Fibroblast of skin of left quadriceps (primary cell): ENCODE data around the gene APBB2.
A peak's percentile ranks its signal among the peaks of the same experiment; 100 is the strongest.

Source experiments
- DNase-seq, 2 experiments: peaks; one replicate each; pipeline ENCODE4 v3.0.0-alpha.2; 2013; ENCODE audit warnings: low read depth in 2 of 2

APBB2 gene

GRCh38 chr4:41215969-41216293 is 1.6 kb upstream of the APBB2 start:
- no peak for DNase-seq

- no peak for DNase-seq
Observed at GRCh38 chr4:41215155-41215554, 813 bp upstream of the APBB2 start.

GRCh38 chr4:41214825-41215146 is 444 bp upstream of the APBB2 start:
- no peak for DNase-seq

- DNase-seq: no peak
Observed at GRCh38 chr4:41213625-41214135, 662 bp downstream of the APBB2 start.

GRCh38 chr4:41212616-41213203 is 1.6 kb downstream of the APBB2 start:
- peak in 1 of 2 experiments; percentile 33 for DNase-seq

GRCh38 chr4:41211951-41212615 is 2.3 kb downstream of the APBB2 start:
- no peak for DNase-seq

GRCh38 chr4:41209901-41210300 is 4.4 kb downstream of the APBB2 start:
- no peak for DNase-seq

GRCh38 chr4:41209187-41209586 is 5.2 kb downstream of the APBB2 start:
- no peak for DNase-seq

- no peak for DNase-seq
Observed at GRCh38 chr4:41207291-41207831, 7.0 kb downstream of the APBB2 start.

GRCh38 chr4:41205854-41206460 is 8.4 kb downstream of the APBB2 start:
- no peak for DNase-seq

- no peak for DNase-seq
Observed at GRCh38 chr4:41205130-41205529, 9.2 kb downstream of the APBB2 start.

- peak in 1 of 2 experiments; percentile 55 for DNase-seq
Observed at GRCh38 chr4:41204400-41204978, 9.9 kb downstream of the APBB2 start.

- no peak for DNase-seq
Observed at GRCh38 chr4:41203841-41204240, 10.5 kb downstream of the APBB2 start.

GRCh38 chr4:41202820-41203568 is 11.3 kb downstream of the APBB2 start:
- no peak for DNase-seq

GRCh38 chr4:41202356-41202755 is 12.0 kb downstream of the APBB2 start:
- DNase-seq: no peak

GRCh38 chr4:41200486-41201017 is 13.8 kb downstream of the APBB2 start:
- no peak for DNase-seq

GRCh38 chr4:41199788-41200187 is 14.6 kb downstream of the APBB2 start:
- no peak for DNase-seq

GRCh38 chr4:41197996-41198395 is 16.3 kb downstream of the APBB2 start:
- DNase-seq: no peak

- DNase-seq: no peak
Observed at GRCh38 chr4:41197495-41197894, 16.8 kb downstream of the APBB2 start.

- DNase-seq: peak in 1 of 2 experiments; percentile 38
Observed at GRCh38 chr4:41196633-41197332, 17.6 kb downstream of the APBB2 start.

- no peak for DNase-seq
Observed at GRCh38 chr4:41192136-41192535, 22.2 kb downstream of the APBB2 start.
